HepG2 (cell line): ENCODE data around the gene CD4. TPM values are rescaled to one million over a fixed set of nuclear protein-coding genes. Genes with fewer than 3 reads are reported as not detected.
A peak's percentile ranks its signal among the peaks of the same experiment; 100 is the strongest.

Source experiments
- ARID3A ChIP-seq: IDR thresholded peaks from 2 replicates; pipeline ENCODE4 v1.6.1; 2012; ENCODE audit warnings: low read depth, low read length, improper control_type of control experiment
- CBX1 ChIP-seq: IDR thresholded peaks from one replicate; pipeline ENCODE4 v1.6.1; 2016; ENCODE audit warnings: antibody characterized with exemption, low read depth
- ELK4 ChIP-seq: sonication (generic); formaldehyde crosslinking; IDR thresholded peaks from 2 replicates; pipeline ENCODE4 v1.9.0; 2021; ENCODE audit warnings: missing genetic modification reagents, borderline replicate concordance
- GABPA ChIP-seq, 2 experiments: IDR thresholded peaks; 2 replicates each; pipeline ENCODE4 v1.6.1; 2011 to 2016; ENCODE audit warnings: low read depth in 2 of 2, low read length in 1 of 2, missing biosample characterization in 1 of 2, missing genetic modification characterization in 1 of 2
- HCFC1 ChIP-seq: fragments of 150-350 bp; IDR thresholded peaks from 2 replicates; pipeline ENCODE4 v1.6.1; 2014; ENCODE audit warnings: low read depth, low read length
- HOXA5 ChIP-seq: sonication (generic); formaldehyde crosslinking; IDR thresholded peaks from 2 replicates; pipeline ENCODE4 v1.4.0; 2020; ENCODE audit warnings: missing genetic modification reagents
- MAFF ChIP-seq: IDR thresholded peaks from 2 replicates; pipeline ENCODE4 v1.6.1; 2011; ENCODE audit warnings: low read depth, low read length, improper control_type of control experiment
- PHF21A ChIP-seq: sonication (generic); formaldehyde crosslinking; IDR thresholded peaks from 2 replicates; pipeline ENCODE4 v1.5.0; 2020; ENCODE audit warnings: mild to moderate bottlenecking, missing genetic modification reagents
- SMARCE1 ChIP-seq: fragments of 450-650 bp; IDR thresholded peaks from 2 replicates; pipeline ENCODE4 v1.6.1; 2017; ENCODE audit warnings: borderline replicate concordance
- TFDP1 ChIP-seq: IDR thresholded peaks from 2 replicates; pipeline ENCODE4 v1.6.1; 2016; ENCODE audit warnings: missing compliant biosample characterization, missing genetic modification reagents, borderline replicate concordance
- U2AF1 ChIP-seq: fragments of 200-400 bp; formaldehyde crosslinking; optimal IDR thresholded peaks from 2 replicates; pipeline ENCODE3; 2017; ENCODE audit warnings: mild to moderate bottlenecking, low read depth, low read length
- ZBTB1 ChIP-seq: sonication (generic); formaldehyde crosslinking; IDR thresholded peaks from 2 replicates; pipeline ENCODE4 v1.4.0; 2020; ENCODE audit warnings: missing genetic modification reagents, borderline replicate concordance
- ZNF766 ChIP-seq: sonication (generic); formaldehyde crosslinking; IDR thresholded peaks from 2 replicates; pipeline ENCODE4 v1.5.0; 2020; ENCODE audit warnings: missing genetic modification reagents, borderline replicate concordance
- ZSCAN12 ChIP-seq: sonication (generic); formaldehyde crosslinking; IDR thresholded peaks from 2 replicates; pipeline ENCODE4 v1.9.0; 2021; ENCODE audit warnings: mild to moderate bottlenecking, missing genetic modification reagents
- polyA plus RNA-seq, 8 experiments: library from polyadenylated mRNA; depleted of rRNA in 3 of 8; stranded (reverse) in 7 of 8; unstranded in 1 of 8; fragments of >200 nt; fragmentation: Illumina TruSeq in 4 of 8; extraction: Trizol in 4 of 8; gene quantifications; 2 replicates each; pipeline versions ENCODE4 v1.2.1 to v1.2.3, GENCODE V29; 2011 to 2016; ENCODE audit warnings: low read depth in 4 of 8, missing spikeins in 1 of 8, mixed read lengths in 1 of 8; ENCODE audit not compliant: insufficient read depth in 1 of 8
- total RNA-seq, 5 experiments: library from RNA; depleted of rRNA; stranded (reverse); fragments of >200 nt; fragmentation: Illumina TruSeq; extraction: Trizol; gene quantifications; 2 replicates each; pipeline ENCODE4 v1.2.3, GENCODE V29; 2016; ENCODE audit warnings: low read depth in 1 of 5
- TF ChIP-seq, protein P1 (sequence below): sonication (generic); formaldehyde crosslinking; IDR thresholded peaks from 2 replicates; pipeline ENCODE4 v1.8.1; 2022; ENCODE audit warnings: low read depth, mild to moderate bottlenecking, missing genetic modification reagents
- TF ChIP-seq, protein P2 (sequence below): sonication (generic); formaldehyde crosslinking; IDR thresholded peaks from 2 replicates; pipeline ENCODE4 v1.4.0; 2020; ENCODE audit warnings: missing genetic modification reagents, borderline replicate concordance

CD4 gene
- total and polyA plus RNA-seq, 2 of the 13 experiments (the other 11 are each of a cell fraction or from before 2014, with no cell fraction given) = 0.07 to 0.95 TPM

- no peak for TF ChIP-seq ZBTB1 (CRISPR knock-in tag)
- TF ChIP-seq HCFC1 = no peak
- TF ChIP-seq MAFF = no peak
- peak; percentile 100 for TF ChIP-seq TFDP1
- 0 out of 2 replicates have a peak, but pooled peaks have one; percentile 20 for TF ChIP-seq HOXA5 (CRISPR knock-in tag)
- TF ChIP-seq CBX1 = peak; percentile 10
- no peak for TF ChIP-seq U2AF1
- TF ChIP-seq, protein P1, sequence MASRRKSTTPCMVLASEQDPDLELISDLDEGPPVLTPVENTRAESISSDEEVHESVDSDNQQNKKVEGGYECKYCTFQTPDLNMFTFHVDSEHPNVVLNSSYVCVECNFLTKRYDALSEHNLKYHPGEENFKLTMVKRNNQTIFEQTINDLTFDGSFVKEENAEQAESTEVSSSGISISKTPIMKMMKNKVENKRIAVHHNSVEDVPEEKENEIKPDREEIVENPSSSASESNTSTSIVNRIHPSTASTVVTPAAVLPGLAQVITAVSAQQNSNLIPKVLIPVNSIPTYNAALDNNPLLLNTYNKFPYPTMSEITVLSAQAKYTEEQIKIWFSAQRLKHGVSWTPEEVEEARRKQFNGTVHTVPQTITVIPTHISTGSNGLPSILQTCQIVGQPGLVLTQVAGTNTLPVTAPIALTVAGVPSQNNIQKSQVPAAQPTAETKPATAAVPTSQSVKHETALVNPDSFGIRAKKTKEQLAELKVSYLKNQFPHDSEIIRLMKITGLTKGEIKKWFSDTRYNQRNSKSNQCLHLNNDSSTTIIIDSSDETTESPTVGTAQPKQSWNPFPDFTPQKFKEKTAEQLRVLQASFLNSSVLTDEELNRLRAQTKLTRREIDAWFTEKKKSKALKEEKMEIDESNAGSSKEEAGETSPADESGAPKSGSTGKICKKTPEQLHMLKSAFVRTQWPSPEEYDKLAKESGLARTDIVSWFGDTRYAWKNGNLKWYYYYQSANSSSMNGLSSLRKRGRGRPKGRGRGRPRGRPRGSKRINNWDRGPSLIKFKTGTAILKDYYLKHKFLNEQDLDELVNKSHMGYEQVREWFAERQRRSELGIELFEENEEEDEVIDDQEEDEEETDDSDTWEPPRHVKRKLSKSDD (CRISPR knock-in tag) = 0 out of 2 replicates have a peak, but pooled peaks have one; percentile 45
- TF ChIP-seq ARID3A = 0 out of 2 replicates have a peak, but pooled peaks have one; percentile 2
- TF ChIP-seq SMARCE1 = no peak
- TF ChIP-seq PHF21A (CRISPR knock-in tag) = no peak
- no peak for TF ChIP-seq ELK4 (CRISPR knock-in tag)
- TF ChIP-seq, protein P2, sequence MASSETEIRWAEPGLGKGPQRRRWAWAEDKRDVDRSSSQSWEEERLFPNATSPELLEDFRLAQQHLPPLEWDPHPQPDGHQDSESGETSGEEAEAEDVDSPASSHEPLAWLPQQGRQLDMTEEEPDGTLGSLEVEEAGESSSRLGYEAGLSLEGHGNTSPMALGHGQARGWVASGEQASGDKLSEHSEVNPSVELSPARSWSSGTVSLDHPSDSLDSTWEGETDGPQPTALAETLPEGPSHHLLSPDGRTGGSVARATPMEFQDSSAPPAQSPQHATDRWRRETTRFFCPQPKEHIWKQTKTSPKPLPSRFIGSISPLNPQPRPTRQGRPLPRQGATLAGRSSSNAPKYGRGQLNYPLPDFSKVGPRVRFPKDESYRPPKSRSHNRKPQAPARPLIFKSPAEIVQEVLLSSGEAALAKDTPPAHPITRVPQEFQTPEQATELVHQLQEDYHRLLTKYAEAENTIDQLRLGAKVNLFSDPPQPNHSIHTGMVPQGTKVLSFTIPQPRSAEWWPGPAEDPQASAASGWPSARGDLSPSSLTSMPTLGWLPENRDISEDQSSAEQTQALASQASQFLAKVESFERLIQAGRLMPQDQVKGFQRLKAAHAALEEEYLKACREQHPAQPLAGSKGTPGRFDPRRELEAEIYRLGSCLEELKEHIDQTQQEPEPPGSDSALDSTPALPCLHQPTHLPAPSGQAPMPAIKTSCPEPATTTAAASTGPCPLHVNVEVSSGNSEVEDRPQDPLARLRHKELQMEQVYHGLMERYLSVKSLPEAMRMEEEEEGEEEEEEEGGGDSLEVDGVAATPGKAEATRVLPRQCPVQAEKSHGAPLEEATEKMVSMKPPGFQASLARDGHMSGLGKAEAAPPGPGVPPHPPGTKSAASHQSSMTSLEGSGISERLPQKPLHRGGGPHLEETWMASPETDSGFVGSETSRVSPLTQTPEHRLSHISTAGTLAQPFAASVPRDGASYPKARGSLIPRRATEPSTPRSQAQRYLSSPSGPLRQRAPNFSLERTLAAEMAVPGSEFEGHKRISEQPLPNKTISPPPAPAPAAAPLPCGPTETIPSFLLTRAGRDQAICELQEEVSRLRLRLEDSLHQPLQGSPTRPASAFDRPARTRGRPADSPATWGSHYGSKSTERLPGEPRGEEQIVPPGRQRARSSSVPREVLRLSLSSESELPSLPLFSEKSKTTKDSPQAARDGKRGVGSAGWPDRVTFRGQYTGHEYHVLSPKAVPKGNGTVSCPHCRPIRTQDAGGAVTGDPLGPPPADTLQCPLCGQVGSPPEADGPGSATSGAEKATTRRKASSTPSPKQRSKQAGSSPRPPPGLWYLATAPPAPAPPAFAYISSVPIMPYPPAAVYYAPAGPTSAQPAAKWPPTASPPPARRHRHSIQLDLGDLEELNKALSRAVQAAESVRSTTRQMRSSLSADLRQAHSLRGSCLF (CRISPR knock-in tag) = 0 out of 2 replicates have a peak, but pooled peaks have one; percentile 49
- no peak for TF ChIP-seq GABPA (IDR thresholded peaks at IDR 0.05; ENCODE audit: low read depth, low read length)
- peak; percentile 62 for TF ChIP-seq GABPA (CRISPR knock-in tag; IDR thresholded peaks at IDR 0.05; ENCODE audit: low read depth)
- 0 out of 2 replicates have a peak, but pooled peaks have one; percentile 20 for TF ChIP-seq ZNF766
- no peak for TF ChIP-seq ZSCAN12 (CRISPR knock-in tag)
These were observed 62.0 kb downstream of the CD4 start, which contains the start of gene CDCA3 (continued) for GRCh38 chr12:6851153-6851920.
